PC-9 (cell line): ENCODE results near the gene B3GNT5. TPM values are rescaled to one million over a fixed set of nuclear protein-coding genes. Genes with fewer than 3 reads are reported as not detected.
"Not testable (repeated sequence)": the region's sequence is repeated elsewhere in the genome, so short reads cannot be mapped to it uniquely, and the experiment has no call there.

Experiments
- BruUV-seq: library from RNA; stranded (reverse); fragments of 400-500 nt; replicated peaks from 2 replicates; lab custom pipeline; 2021; lab: Mats Ljungman, UMichigan
- CTCF ChIA-PET: fragments of 300-600 bp; sonication (Branson Sonifier 250); formaldehyde crosslinking; loops from one replicate; lab custom pipeline; 2022; ENCODE audit warnings: antibody characterized with exemption; lab: Charles Lee
- POLR2A ChIA-PET: fragments of 300-600 bp; sonication (Branson Sonifier 250); formaldehyde crosslinking; loops from one replicate; lab custom pipeline; 2022; ENCODE audit warnings: antibody characterized with exemption; ENCODE audit not compliant: unreplicated experiment; lab: Charles Lee
- DNase-seq, 2 experiments: peaks; one replicate each; pipeline versions ENCODE4 v3.0.0 to v3.0.0-alpha.2; 2015 to 2022; ENCODE audit warnings: mixed read lengths in 1 of 2
- H2AFZ ChIP-seq: fragments of 200-600 bp; sonication (generic); 2 replicates; pipeline ENCODE4 v1.8.1; 2017; ENCODE audit warnings: antibody characterized with exemption
- H3F3A ChIP-seq: fragments of 200-600 bp; sonication (generic); 2 replicates; pipeline ENCODE4 v1.8.1; 2017; ENCODE audit warnings: antibody characterized with exemption, mild to moderate bottlenecking, low read depth; ENCODE audit not compliant: insufficient read depth
- H3K27ac ChIP-seq: fragments of 200-600 bp; sonication (generic); 2 replicates; pipeline ENCODE4 v1.6.1; 2016; ENCODE audit warnings: mixed run types
- H3K27me3 ChIP-seq: fragments of 200-600 bp; sonication (generic); 2 replicates; pipeline ENCODE4 v1.6.1; 2016; ENCODE audit warnings: low read depth, mixed run types; ENCODE audit not compliant: insufficient read depth
- H3K36me3 ChIP-seq: fragments of 200-600 bp; sonication (generic); 2 replicates; pipeline ENCODE4 v1.6.1; 2016; ENCODE audit warnings: low read depth, mixed run types
- H3K4me1 ChIP-seq: fragments of 200-600 bp; sonication (generic); replicated peaks from 2 replicates; pipeline ENCODE4 v1.6.1; 2016; ENCODE audit warnings: mixed run types; ENCODE audit not compliant: insufficient read depth
- H3K4me2 ChIP-seq: fragments of 200-600 bp; sonication (generic); 2 replicates; pipeline ENCODE4 v1.6.1; 2017; ENCODE audit warnings: mixed run types
- H3K4me3 ChIP-seq: fragments of 200-600 bp; sonication (generic); 2 replicates; pipeline ENCODE4 v1.6.1; 2016; ENCODE audit warnings: mixed run types
- H3K79me2 ChIP-seq: fragments of 200-600 bp; sonication (generic); 2 replicates; pipeline ENCODE4 v1.6.1; 2017; ENCODE audit warnings: low read depth, mixed run types
- H3K9me2 ChIP-seq: fragments of 200-600 bp; sonication (generic); 2 replicates; pipeline ENCODE4 v1.8.1; 2017; ENCODE audit warnings: mild to moderate bottlenecking; ENCODE audit not compliant: insufficient read depth
- H3K9me3 ChIP-seq: fragments of 200-600 bp; sonication (generic); 2 replicates; pipeline ENCODE4 v1.8.1; 2016; ENCODE audit warnings: low read depth; ENCODE audit not compliant: insufficient read depth
- H4K20me1 ChIP-seq: fragments of 200-600 bp; sonication (generic); 2 replicates; pipeline ENCODE4 v1.8.1; 2017; ENCODE audit not compliant: insufficient read depth
- EZH2 ChIP-seq: fragments of 200-600 bp; sonication (generic); IDR thresholded peaks from 2 replicates; pipeline ENCODE4 v1.8.0; 2017; ENCODE audit warnings: antibody characterized with exemption, low read depth
- intact Hi-C: fragments of 100-400 bp; cut with micrococcal nuclease; formaldehyde crosslinking; loops from one replicate; pipeline ENCODE4 v1.10.0; 2022; ENCODE audit not compliant: unreplicated experiment
- total RNA-seq: library from RNA; stranded (reverse); gene quantifications from 2 replicates; pipeline ENCODE4 v1.2.3, GENCODE V29; 2021
- TF ChIP-seq, protein P1 (sequence below): fragments of 200-600 bp; sonication (generic); conservative IDR thresholded peaks from 2 replicates; pipeline ENCODE4 v1.6.1; 2017; ENCODE audit warnings: mixed run types, antibody characterized with exemption, mild to moderate bottlenecking, moderate library complexity

B3GNT5 gene
- total RNA-seq, 1 experiment from 2014 or later, result 30.7 TPM

GRCh38 chr3:183227586-183227985, 25.5 kb upstream of the B3GNT5 start:
- no peak overlapping the region for H3K4me3 ChIP-seq
- H2AFZ ChIP-seq, result no peak overlapping the region
- H3K79me2 ChIP-seq, result no peaks in the 10 kb centered on the region
- H3K9me3 ChIP-seq, result no peaks in the 10 kb centered on the region
- intact Hi-C loops, result no loop called here
- TF ChIP-seq EZH2, result no peak
- TF ChIP-seq, protein P1, sequence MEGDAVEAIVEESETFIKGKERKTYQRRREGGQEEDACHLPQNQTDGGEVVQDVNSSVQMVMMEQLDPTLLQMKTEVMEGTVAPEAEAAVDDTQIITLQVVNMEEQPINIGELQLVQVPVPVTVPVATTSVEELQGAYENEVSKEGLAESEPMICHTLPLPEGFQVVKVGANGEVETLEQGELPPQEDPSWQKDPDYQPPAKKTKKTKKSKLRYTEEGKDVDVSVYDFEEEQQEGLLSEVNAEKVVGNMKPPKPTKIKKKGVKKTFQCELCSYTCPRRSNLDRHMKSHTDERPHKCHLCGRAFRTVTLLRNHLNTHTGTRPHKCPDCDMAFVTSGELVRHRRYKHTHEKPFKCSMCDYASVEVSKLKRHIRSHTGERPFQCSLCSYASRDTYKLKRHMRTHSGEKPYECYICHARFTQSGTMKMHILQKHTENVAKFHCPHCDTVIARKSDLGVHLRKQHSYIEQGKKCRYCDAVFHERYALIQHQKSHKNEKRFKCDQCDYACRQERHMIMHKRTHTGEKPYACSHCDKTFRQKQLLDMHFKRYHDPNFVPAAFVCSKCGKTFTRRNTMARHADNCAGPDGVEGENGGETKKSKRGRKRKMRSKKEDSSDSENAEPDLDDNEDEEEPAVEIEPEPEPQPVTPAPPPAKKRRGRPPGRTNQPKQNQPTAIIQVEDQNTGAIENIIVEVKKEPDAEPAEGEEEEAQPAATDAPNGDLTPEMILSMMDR, result no peak
- no TSS peak for BruUV-seq
- no peaks in the 10 kb centered on the region for H3K36me3 ChIP-seq
- POLR2A ChIA-PET, result interaction anchor here (0.6 kb wide), 1 partner anchor 9 kb away, joined by 3 read pairs; no protein-coding TSS in a partner anchor
- CTCF ChIA-PET, result no interaction called here
- no peaks in the 10 kb centered on the region for H3K9me2 ChIP-seq
- H3K27me3 ChIP-seq, result no peaks in the 10 kb centered on the region
- no peaks in the 10 kb centered on the region for H4K20me1 ChIP-seq
- DNase-seq, result no peak
- no peaks in the 10 kb centered on the region for H3K4me1 ChIP-seq
- H3F3A ChIP-seq, result no peaks in the 10 kb centered on the region
- no peak overlapping the region for H3K27ac ChIP-seq
- H3K4me2 ChIP-seq, result no peak overlapping the region

- CTCF ChIA-PET, result interaction anchor here (0.6 kb wide), 1 partner anchor 245 kb away, joined by 3 read pairs; no protein-coding TSS in a partner anchor
- H3K4me2 ChIP-seq, result no peak overlapping the region
- no TSS peak for BruUV-seq
- no peaks in the 10 kb centered on the region for H3K36me3 ChIP-seq
- intact Hi-C loops, result no loop called here
- no peaks in the 10 kb centered on the region for H3K4me1 ChIP-seq
- H4K20me1 ChIP-seq, result no peaks in the 10 kb centered on the region
- H3K79me2 ChIP-seq, result no peaks in the 10 kb centered on the region
- H3K9me3 ChIP-seq, result no peaks in the 10 kb centered on the region
- no peak for DNase-seq
- POLR2A ChIA-PET, result no interaction called here
- TF ChIP-seq, protein P1, result no peak
- no peak for TF ChIP-seq EZH2
- H3K4me3 ChIP-seq, result no peak overlapping the region
- H3K27ac ChIP-seq, result no peak overlapping the region
- H3K27me3 ChIP-seq, result no peaks in the 10 kb centered on the region
- H3F3A ChIP-seq, result no peaks in the 10 kb centered on the region
- no peaks in the 10 kb centered on the region for H3K9me2 ChIP-seq
- no peak overlapping the region for H2AFZ ChIP-seq
These were observed 23.9 kb upstream of the B3GNT5 start for GRCh38 chr3:183229178-183229577.

DNA sequence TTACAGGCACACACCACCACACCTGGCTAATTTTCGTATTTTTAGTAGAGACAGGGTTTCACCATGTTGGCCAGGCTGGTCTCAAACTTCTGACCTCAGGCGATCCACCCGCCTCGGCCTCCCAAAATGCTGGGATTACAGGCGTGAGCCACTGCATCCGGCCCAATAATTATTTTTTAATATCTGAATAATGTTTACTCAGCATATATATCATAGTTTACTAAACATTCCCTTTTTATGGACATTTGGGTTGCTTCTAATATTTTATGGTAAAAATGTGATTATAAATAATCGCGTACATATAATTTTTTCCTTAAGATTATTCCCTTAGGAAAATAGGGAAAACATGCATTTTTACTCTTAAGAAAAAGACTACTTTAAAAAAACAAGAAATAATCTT, 22.8 kb upstream of the B3GNT5 start:
- H4K20me1 ChIP-seq, BruUV-seq, H3F3A ChIP-seq, H3K4me2 ChIP-seq, H3K79me2 ChIP-seq, H3K9me3 ChIP-seq, intact Hi-C loops, H3K36me3 ChIP-seq, H3K27ac ChIP-seq, H3K27me3 ChIP-seq, H3K9me2 ChIP-seq, DNase-seq, H2AFZ ChIP-seq, POLR2A ChIA-PET, CTCF ChIA-PET, H3K4me3 ChIP-seq, H3K4me1 ChIP-seq: not testable (repeated sequence)

- H3K4me1 ChIP-seq, result no peaks in the 10 kb centered on the region
- H3K4me2 ChIP-seq, result no peak overlapping the region
- H4K20me1 ChIP-seq, result no peaks in the 10 kb centered on the region
- H2AFZ ChIP-seq, result no peak overlapping the region
- no peaks in the 10 kb centered on the region for H3K9me2 ChIP-seq
- no peaks in the 10 kb centered on the region for H3K36me3 ChIP-seq
- H3K4me3 ChIP-seq, result no peak overlapping the region
- no peaks in the 10 kb centered on the region for H3K27me3 ChIP-seq
- ChIA-PET POLR2A (no interaction called here), CTCF (interaction anchor here (0.6 kb wide), 2 partner anchors 169 to 538 kb away, joined by 5 read pairs; no protein-coding TSS in a partner anchor)
- no peaks in the 10 kb centered on the region for H3K79me2 ChIP-seq
- no peaks in the 10 kb centered on the region for H3F3A ChIP-seq
- H3K27ac ChIP-seq, result no peak overlapping the region
- H3K9me3 ChIP-seq, result no peaks in the 10 kb centered on the region
- DNase-seq, result no peak
- BruUV-seq, result no TSS peak
- no peak for TF ChIP-seq EZH2
- TF ChIP-seq, protein P1, result no peak
- intact Hi-C loops, result no loop called here
These were observed 22.2 kb upstream of the B3GNT5 start for GRCh38 chr3:183230826-183231225.
